Osteoblast (primary cell): ENCODE measurements around the gene OTUD6A. TPM values are rescaled to one million over a fixed set of nuclear protein-coding genes. Genes with fewer than 3 reads are reported as not detected.
"Not testable (repeated sequence)": the region's sequence is repeated elsewhere in the genome, so short reads cannot be mapped to it uniquely, and the experiment has no call there.

Source experiments
- DNase-seq: peaks from one replicate; pipeline ENCODE4 v3.0.0; 2011; ENCODE audit warnings: low spot score, mixed read lengths; ENCODE audit not compliant: insufficient read length; ENCODE audit errors: missing footprints
- H2AFZ ChIP-seq: 2 replicates; pipeline ENCODE4 v1.6.0; 2011; ENCODE audit warnings: mild to moderate bottlenecking, low read length
- H3K27ac ChIP-seq: 2 replicates; pipeline ENCODE4 v1.5.1; 2011; ENCODE audit warnings: mild to moderate bottlenecking, low read depth, low read length, moderate library complexity
- H3K27me3 ChIP-seq: 2 replicates; pipeline ENCODE4 v1.6.0; 2012; ENCODE audit warnings: mild to moderate bottlenecking, control low read depth, inconsistent platforms, low read length, moderate library complexity; ENCODE audit not compliant: insufficient read depth
- H3K36me3 ChIP-seq: 2 replicates; pipeline ENCODE4 v1.5.1; 2011; ENCODE audit warnings: mild to moderate bottlenecking, low read length, control low read depth, moderate library complexity; ENCODE audit not compliant: insufficient read depth
- H3K4me1 ChIP-seq: 2 replicates; pipeline ENCODE4 v1.5.1; 2011; ENCODE audit warnings: mild to moderate bottlenecking, low read length, control low read depth, moderate library complexity; ENCODE audit not compliant: insufficient read depth
- H3K4me2 ChIP-seq: 2 replicates; pipeline ENCODE4 v1.6.0; 2011; ENCODE audit warnings: mild to moderate bottlenecking, low read length; ENCODE audit not compliant: insufficient read depth
- H3K4me3 ChIP-seq: fragments of 200-600 bp; sonication (generic); 3 replicates; pipeline ENCODE4 v1.5.1; 2012; ENCODE audit warnings: mild to moderate bottlenecking, low read length, inconsistent platforms; ENCODE audit not compliant: insufficient read depth
- H3K79me2 ChIP-seq: 2 replicates; pipeline ENCODE4 v1.6.0; 2012; ENCODE audit warnings: mild to moderate bottlenecking, low read length, control low read depth, inconsistent platforms; ENCODE audit not compliant: insufficient read depth
- H3K9me3 ChIP-seq: 2 replicates; pipeline ENCODE4 v1.5.1; 2011; ENCODE audit warnings: low read depth, low read length, control low read depth
- H4K20me1 ChIP-seq: 2 replicates; pipeline ENCODE4 v1.6.0; 2012; ENCODE audit warnings: mild to moderate bottlenecking, low read length, control low read depth; ENCODE audit not compliant: insufficient read depth
- CTCF ChIP-seq: IDR thresholded peaks from 2 replicates; pipeline ENCODE4 v1.5.1; 2011; ENCODE audit warnings: mild to moderate bottlenecking, low read depth, low read length, moderate library complexity; ENCODE audit errors: extremely low read depth
- small RNA-seq: library from RNA; depleted of rRNA; stranded (forward); fragments of <200 nt; gene quantifications from one replicate; pipeline ENCODE3, GENCODE V24; 2012
- total RNA-seq: library from RNA; depleted of rRNA; stranded (reverse); fragments of >200 nt; gene quantifications from 2 replicates; pipeline ENCODE4 v1.2.3, GENCODE V29; 2012

OTUD6A gene
- total RNA-seq, 1 donor, result not detected

GRCh38 chrX:70092247-70092646, 30.0 kb downstream of the OTUD6A start:
- H3K4me2 ChIP-seq, result no peak overlapping the region
- no peak for TF ChIP-seq CTCF

GRCh38 chrX:70096052-70096451, 33.8 kb downstream of the OTUD6A start:
- Histone ChIP-seq H2AFZ (no peak overlapping the region), H3K4me3 (no peak overlapping the region), H3K27me3 (peaks cover 4% of the 10 kb centered on the region), H4K20me1 (no peaks in the 10 kb centered on the region), H3K4me1 (no peaks in the 10 kb centered on the region), H3K79me2 (no peaks in the 10 kb centered on the region), H3K36me3 (no peaks in the 10 kb centered on the region), H3K27ac (no peak overlapping the region), H3K4me2 (no peak overlapping the region), H3K9me3 (no peaks in the 10 kb centered on the region)
- no peak for DNase-seq
- TF ChIP-seq CTCF, result peak; percentile 35

More at GRCh38 chrX:70092247-70092646, 30.0 kb downstream of the OTUD6A start:
- no peak overlapping the region for H3K4me3 ChIP-seq
- H3K36me3 ChIP-seq, result no peaks in the 10 kb centered on the region
- H2AFZ ChIP-seq, result no peak overlapping the region
- H3K79me2 ChIP-seq, result no peaks in the 10 kb centered on the region
- DNase-seq, result no peak
- peaks cover 3% of the 10 kb centered on the region for H4K20me1 ChIP-seq
- H3K27me3 ChIP-seq, result no peaks in the 10 kb centered on the region
- H3K9me3 ChIP-seq, result no peaks in the 10 kb centered on the region
- H3K4me1 ChIP-seq, result peaks cover 3% of the 10 kb centered on the region
- no peak overlapping the region for H3K27ac ChIP-seq

GRCh38 chrX:70105229-70105628, 43.0 kb downstream of the OTUD6A start:
- H3K9me3 ChIP-seq, result no peaks in the 10 kb centered on the region

GRCh38 chrX:70111436-70112026, 49.3 kb downstream of the OTUD6A start:
- not testable (repeated sequence) for H3K9me3 ChIP-seq, H4K20me1 ChIP-seq, H3K4me2 ChIP-seq, H3K4me3 ChIP-seq, H3K27me3 ChIP-seq, H3K79me2 ChIP-seq, H3K4me1 ChIP-seq, H3K27ac ChIP-seq, H3K36me3 ChIP-seq, DNase-seq, H2AFZ ChIP-seq

More at GRCh38 chrX:70105229-70105628, 43.0 kb downstream of the OTUD6A start:
- Histone ChIP-seq H3K27me3 (peaks cover 8% of the 10 kb centered on the region), H3K4me2 (no peak overlapping the region), H3K27ac (no peak overlapping the region), H3K79me2 (no peaks in the 10 kb centered on the region), H3K36me3 (no peaks in the 10 kb centered on the region), H3K4me1 (no peaks in the 10 kb centered on the region), H3K4me3 (no peak overlapping the region), H2AFZ (no peak overlapping the region), H4K20me1 (no peaks in the 10 kb centered on the region)
- TF ChIP-seq CTCF, result no peak
- no peak for DNase-seq

Small RNA genes lying within 50 kb of the gene (small RNA-seq; reads per million reads assigned to genes)
- gene MIR676, result not detected

Other genes starting within 250 kb of the OTUD6A start
- not detected in 2 replicates for gene AWAT2, start 12.5 kb upstream of the OTUD6A start, total RNA-seq
- gene IGBP1, start 71.0 kb downstream of the OTUD6A start, total RNA-seq, result 85.0 and 88.1 TPM in 2 replicates
- gene DGAT2L6, start 115.0 kb downstream of the OTUD6A start, total RNA-seq, result not detected in 2 replicates
- not detected in 2 replicates for gene AWAT1, start 172.2 kb downstream of the OTUD6A start, total RNA-seq
- under 0.01 and 0.29 TPM in 2 replicates for gene P2RY4, start 197.7 kb downstream of the OTUD6A start, total RNA-seq
- gene ARR3, start 205.9 kb downstream of the OTUD6A start, total RNA-seq, result not detected in 2 replicates
- gene RAB41, start 219.7 kb downstream of the OTUD6A start, total RNA-seq, result not detected in 2 replicates
- 43.4 and 55.4 TPM in 2 replicates for gene PDZD11, start 227.5 kb downstream of the OTUD6A start, total RNA-seq
- 2.1 and 2.2 TPM in 2 replicates for gene KIF4A, start 227.6 kb downstream of the OTUD6A start, total RNA-seq